GF-D8 (cell line): ENCODE measurements around the gene ADAM15.

Source experiments
- DNase-seq: peaks from one replicate; lab custom pipeline; 2025; lab: John Stamatoyannopoulos, UW

The ADAM15 gene

DNA sequence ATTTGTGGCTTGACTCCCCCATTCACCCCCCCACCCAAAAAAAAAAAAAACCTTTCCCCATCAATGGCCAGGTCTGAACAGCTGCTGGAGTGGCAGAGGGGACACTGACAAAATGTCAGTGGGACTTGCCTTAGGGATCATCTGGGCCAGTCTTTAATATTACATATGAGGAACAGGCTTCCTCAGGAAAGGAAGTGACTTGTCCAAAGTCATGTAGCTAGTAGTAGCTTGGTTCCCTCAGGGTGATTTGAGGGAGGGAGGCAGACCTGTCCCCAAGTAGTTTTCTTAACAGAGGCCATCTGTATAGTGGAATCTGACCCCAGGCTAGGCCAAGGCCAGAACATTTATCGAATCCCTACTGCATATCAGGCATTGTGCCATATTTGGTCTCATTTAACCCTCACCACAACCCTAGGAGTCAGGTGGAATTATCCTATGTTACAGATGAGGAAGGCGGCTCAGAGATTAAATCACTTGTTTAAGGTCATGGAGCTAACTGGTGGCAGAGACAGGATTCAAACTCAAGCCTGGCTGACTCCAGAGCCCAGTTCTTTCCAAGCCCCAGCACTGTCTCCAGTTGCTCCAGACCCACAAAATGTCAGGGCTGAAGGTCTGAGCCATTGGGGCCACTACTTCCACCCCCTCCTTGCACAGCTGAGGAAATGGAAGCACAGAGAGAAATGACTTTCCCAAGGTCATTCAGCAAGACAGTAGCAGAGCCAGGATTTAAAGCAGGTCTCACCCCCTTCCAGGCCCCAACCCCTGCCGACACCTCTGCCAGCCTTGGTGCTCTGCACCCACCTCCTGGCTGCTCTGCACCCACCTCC lies 38.1 kb upstream of the ADAM15 start:
- peak; percentile 28 for DNase-seq

DNA sequence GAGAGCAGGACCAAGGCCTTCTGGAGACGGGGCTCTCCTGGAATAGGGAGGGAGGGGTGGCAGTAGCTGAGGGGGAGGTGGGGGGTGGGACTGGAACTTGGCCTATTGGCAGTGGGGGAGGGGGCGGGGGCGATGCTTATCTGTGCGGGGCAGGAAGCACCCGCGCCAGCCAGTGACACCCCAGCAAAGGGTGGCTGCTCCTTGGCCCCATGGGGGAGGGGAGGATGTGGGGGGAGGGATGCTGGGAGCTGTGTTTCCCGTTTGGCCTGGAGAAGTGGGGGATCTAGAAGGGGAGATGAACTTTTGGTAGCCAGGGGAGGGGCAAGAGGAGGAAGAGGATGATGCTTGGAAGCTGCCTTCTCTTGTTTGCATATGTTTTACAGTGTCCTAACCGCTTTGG lies 37.5 kb upstream of the ADAM15 start:
- DNase-seq, result no peak

- no peak for DNase-seq
Observed at GRCh38 chr1:155014709-155015508, 36.2 kb upstream of the ADAM15 start.

- DNase-seq, result no peak
Observed at GRCh38 chr1:155015527-155016230, 35.4 kb upstream of the ADAM15 start.

DNA sequence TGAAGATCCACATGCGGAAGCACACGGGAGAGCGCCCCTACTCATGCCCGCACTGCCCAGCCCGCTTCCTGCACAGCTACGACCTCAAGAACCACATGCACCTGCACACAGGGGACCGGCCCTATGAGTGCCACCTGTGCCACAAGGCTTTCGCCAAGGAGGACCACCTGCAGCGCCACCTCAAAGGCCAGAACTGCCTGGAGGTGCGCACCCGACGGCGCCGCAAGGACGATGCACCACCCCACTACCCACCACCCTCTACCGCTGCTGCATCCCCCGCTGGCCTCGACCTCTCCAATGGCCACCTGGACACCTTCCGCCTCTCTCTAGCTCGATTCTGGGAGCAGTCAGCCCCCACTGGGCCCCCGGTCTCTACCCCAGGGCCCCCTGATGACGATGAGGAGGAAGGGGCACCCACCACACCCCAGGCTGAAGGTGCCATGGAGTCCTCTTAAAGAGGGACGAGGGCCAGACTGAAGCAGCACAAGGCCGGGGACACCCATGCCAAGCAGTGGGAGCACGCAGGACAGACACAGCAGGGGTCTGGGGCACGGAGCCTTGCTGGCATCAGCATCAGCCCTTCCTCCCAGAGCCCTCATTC lies 34.8 kb upstream of the ADAM15 start:
- DNase-seq, result no peak

DNA sequence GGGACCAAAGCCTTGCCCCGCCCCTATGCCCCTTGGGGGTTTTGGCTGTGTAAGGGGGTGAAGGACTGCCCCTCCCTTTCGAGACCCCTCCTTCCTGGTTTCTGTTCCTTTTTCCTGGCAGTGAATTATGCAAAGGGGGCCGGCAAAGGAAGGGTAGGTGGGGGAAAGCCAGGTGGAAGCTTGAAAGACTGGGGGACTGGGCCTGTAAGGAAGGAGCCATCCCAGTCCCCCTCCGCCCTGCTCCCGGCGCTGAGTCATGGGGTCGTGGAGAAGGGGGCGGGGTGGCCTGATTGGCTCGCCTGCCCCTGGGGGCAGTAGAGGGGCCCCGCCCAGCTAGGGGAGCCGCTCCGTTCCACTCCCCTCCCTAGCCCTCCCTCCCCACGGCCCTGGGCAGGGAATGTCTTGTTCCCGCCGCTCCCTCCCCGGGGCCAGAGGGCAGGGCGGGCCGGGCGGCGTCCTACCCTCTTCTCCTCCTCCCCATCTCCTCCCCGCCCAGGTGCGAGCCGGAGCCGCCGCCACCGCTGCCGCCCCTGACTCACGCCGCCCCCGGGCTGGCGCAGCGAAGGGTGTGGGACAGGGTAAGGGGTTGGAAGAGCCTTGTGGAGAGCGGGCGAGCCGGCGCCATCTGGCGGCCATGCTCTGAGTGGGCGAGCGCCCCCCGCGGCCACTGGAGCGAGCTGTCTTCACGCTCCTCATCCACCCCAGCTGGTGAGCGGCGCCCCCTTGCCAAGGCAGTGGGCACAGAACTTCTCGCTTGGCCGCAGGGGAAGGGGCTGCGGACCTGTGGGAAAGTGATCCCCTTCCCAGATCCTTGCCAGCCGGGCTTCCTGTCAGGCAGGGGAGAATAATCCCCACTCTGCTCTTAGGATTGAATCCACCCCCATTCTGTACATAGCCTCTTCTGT lies 33.8 kb upstream of the ADAM15 start:
- DNase-seq, result peak; percentile 58

DNA sequence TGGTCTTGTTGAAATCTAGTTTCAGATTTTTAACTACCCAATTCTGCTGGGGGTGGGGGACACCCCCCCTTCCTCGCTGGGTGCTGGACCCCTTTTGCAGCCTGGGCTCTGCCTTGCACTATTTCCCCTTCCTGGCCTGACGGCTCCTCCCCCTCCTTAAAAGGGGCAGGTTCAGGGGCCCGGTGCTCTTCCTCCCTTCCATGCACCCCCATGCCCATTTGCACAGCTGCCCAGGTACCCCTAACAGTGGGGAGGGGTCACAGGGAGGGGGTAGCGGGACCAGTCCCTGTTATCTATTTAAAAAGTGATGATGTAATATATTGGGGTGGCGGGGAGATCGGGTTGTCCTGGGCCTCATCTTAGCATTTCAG lies 33.2 kb upstream of the ADAM15 start:
- no peak for DNase-seq

GRCh38 chr1:155018617-155019348 lies 32.3 kb upstream of the ADAM15 start:
- DNase-seq, result no peak

- DNase-seq, result no peak
Observed at GRCh38 chr1:155019377-155020245, 31.5 kb upstream of the ADAM15 start.

DNA sequence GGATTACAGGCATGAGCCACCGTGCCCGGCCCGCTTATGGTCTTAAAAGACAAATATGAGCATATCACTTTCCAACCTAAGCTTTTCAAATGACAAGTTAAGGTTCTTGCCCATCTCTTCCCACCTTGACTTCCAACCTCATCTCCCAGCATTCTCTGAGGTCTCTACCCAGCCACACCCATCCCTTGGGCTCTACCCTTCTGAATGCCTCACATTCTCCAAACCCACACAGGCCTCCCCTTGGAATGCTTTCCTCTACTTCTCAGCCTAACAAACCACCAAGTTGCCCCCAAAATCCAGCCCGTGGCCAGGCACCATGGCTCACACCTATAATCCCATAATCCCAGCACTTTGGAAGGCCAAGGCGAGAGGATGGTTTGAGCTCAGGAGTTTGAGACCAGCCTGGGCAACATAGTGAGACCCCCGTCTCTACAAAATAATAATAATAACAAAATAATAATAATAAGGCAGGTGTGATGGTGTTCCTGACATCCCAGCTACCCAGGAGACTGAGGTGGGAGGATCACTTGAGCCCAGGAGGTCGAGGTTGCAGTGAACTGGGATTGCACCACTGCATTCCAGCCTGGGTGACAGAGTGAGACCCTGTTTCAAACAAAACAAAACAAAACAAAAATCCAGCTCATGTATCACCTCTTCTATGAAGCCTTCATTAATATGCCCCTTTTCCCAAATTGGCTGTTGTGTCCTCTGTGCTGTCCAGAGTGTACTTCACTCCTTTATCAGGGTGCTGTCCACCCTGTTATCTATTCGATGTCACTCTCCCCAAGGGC lies 28.8 kb upstream of the ADAM15 start:
- no peak for DNase-seq

GRCh38 chr1:155022927-155023236 lies 28.2 kb upstream of the ADAM15 start:
- DNase-seq, result peak; percentile 22

DNA sequence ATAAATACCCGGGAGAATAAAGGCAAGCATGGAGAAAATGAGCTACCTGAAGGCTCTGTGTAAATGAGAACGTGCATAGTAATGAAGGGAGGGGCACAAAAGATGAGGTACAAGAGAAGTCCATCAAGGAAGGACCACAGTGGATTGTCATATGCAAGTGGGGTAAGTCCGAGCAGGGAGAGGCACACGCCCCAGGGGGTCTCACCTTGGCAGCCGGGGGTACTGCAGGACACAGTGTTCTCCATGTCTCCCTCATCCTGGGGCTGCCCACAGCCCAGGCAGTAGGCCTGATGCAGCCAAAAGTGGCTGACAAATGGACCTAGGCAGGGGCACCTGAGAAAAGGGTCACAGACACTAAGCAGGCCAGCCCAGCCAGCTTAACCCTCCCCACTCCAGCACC lies 27.5 kb upstream of the ADAM15 start:
- no peak for DNase-seq

DNA sequence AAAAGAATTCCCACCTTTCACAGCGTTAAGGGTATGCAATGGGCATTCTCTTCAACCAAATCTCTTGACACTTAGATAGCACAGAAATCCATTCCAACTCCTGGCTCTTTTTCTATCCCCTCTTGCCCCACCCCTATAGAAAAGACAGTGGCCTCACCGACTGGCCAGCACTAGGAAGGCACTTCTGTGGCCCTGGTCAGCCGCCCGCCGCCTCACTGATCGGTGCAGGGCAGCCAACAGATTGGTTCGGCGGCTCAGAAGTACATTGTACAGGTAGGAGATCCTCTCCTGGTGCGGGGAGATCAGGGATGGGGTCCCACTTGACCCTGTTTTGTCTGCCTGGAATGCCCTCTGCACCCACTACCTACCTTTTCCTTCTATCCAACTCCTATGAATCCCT lies 26.8 kb upstream of the ADAM15 start:
- DNase-seq, result no peak

GRCh38 chr1:155026154-155026553 lies 25.0 kb upstream of the ADAM15 start:
- no peak for DNase-seq

DNA sequence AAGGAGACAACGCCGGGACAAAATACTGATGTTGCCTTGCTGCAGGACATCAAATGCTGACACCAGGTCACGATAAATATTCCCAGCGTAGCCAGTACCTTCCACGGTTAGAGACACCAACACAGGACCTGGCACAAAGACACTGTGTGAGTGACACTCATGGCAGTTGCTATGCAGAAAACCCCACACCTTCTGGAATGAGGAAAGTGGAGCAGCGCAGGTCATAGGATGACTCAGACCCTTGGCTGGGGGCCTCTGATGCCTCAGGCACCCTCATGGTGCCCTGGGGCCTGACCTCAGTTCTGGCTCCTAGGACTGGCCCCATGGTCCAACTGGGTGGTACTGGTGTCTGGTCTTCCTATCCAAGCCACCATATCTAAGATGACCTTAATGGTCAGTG lies 24.5 kb upstream of the ADAM15 start:
- no peak for DNase-seq

- no peak for DNase-seq
Observed at GRCh38 chr1:155029513-155030242, 21.4 kb upstream of the ADAM15 start.

- DNase-seq, result no peak
Observed at GRCh38 chr1:155030243-155030795, 20.8 kb upstream of the ADAM15 start.

DNA sequence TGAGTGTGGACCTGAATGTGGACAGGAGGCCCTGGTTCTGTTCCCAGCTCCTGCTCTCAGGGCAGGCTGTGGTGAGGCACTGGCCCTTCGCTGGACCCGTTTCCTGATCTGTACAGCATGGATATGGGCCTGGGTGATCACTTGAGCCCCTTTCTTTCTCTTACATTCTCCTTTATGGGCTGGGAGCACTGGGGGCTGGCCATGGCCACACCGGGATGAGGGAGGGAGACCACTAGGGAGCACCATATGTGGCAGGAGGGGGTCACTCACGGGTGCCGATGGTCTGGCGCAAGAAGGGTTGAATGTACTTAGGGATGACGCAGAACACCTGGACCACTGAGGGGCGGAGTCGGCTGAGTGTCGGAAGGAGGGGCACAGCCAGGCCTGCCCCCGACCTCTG lies 20.2 kb upstream of the ADAM15 start:
- DNase-seq, result no peak
